Muscle of arm (tissue), 12 donors: ENCODE data around the gene IER5. TPM values are rescaled to one million over a fixed set of nuclear protein-coding genes. Genes with fewer than 3 reads are reported as not detected.
"Not testable (repeated sequence)": the region's sequence is repeated elsewhere in the genome, so short reads cannot be mapped to it uniquely, and the experiment has no call there.

Source experiments
- DNase-seq: peaks from one replicate; pipeline ENCODE4 v3.0.0-alpha.2; 2013
- polyA plus RNA-seq, 12 donors: library from polyadenylated mRNA; unstranded; fragments of 120-200 nt; gene quantifications; one replicate each; pipeline ENCODE4 v1.2.1, GENCODE V29; 2013; ENCODE audit not compliant: insufficient read length in 12 of 12

The IER5 gene
- polyA plus RNA-seq, 12 donors: 3.9 to 9.7 (median 7.7) TPM; not detected in 1

GRCh38 chr1:181112071-181112929, 23.8 kb downstream of the IER5 start:
- no peak for DNase-seq

GRCh38 chr1:181113059-181113641, 24.6 kb downstream of the IER5 start:
- DNase-seq: no peak

DNA sequence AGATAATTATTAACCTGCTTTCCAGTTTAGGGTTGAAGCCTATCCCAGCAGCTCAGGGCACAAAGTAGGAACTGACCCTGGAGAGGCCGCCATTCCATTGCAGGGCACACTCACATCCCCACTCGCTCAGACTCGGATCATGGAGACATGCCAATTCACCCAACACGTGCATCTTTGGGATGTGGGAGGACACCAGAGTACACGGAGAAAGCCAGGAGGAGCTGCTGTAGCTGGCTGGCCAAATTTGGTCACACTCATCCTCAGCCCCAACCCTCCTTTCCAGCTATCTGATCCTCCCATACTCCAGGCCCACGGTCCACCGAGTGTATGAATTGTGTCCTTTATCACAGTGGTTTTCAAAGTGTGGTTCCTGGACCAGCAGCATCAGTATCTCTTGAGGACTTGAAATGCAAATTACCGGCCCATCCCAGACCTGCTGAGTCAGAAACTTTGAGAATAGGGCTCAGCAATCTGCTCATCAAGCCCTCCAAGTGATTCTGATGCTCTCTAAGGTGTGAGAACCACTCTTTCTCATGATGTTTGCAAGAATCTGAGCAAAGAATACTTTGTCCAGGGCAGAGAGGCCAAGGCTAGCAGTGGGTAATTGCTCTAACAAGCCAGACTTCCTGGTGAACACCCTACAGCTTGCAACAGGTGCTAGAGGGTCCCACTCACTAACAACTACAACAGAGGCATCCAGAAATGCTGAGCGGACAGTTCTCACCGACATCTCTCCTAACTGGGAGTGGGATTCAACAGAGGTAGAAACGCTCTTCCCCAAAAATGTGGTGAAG, 26.3 kb downstream of the IER5 start:
- DNase-seq: no peak

- DNase-seq: no peak
Measured at GRCh38 chr1:181115368-181115684, 26.8 kb downstream of the IER5 start.

DNA sequence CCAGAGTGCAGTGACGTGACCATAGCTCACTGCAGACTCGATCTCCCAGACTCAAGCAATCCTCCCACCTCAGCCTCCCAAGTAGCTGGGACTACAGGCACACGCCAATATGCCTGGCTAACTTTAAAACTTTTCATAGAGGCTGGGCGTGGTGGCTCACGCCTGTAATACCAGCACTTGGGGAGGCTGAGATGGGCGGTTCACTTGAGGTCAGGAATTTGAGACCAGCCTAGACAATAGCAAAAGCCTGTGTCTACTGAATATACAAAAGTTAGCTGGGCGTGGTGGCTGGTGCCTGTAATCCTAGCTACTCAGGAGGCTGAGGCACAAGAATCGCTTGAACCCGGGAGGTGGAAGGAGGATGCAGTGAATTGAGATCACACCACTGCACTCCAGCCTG, 27.5 kb downstream of the IER5 start:
- DNase-seq: not testable (repeated sequence)

- no peak for DNase-seq
Measured at GRCh38 chr1:181116819-181117390, 28.4 kb downstream of the IER5 start.

GRCh38 chr1:181117648-181118449, 29.3 kb downstream of the IER5 start:
- DNase-seq: no peak

GRCh38 chr1:181119093-181119989, 30.8 kb downstream of the IER5 start:
- no peak for DNase-seq

GRCh38 chr1:181120924-181121323, 32.4 kb downstream of the IER5 start:
- DNase-seq: no peak

DNA sequence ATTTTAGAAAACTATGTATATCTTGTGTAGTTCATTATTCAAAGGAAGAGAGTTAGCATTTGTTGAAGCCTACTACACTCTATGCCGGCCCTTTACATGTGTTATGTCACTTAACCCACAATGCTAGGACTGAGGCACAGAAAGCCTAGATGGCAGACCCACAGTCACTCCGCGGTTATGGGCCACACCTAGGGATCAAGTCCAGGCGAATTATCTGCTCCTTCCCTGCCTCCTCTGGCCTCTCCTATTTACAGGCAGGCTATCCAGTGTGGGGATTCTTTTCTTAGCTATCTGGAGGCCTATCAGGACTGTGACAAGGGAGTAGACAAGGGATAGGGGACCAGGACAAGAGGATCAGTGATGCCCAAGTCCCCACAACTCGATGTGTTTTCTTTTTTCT, 33.0 kb downstream of the IER5 start:
- DNase-seq: no peak

- no peak for DNase-seq
Measured at GRCh38 chr1:181122222-181122621, 33.7 kb downstream of the IER5 start.

- DNase-seq: no peak
Measured at GRCh38 chr1:181123173-181123572, 34.7 kb downstream of the IER5 start.

GRCh38 chr1:181124291-181124751, 35.8 kb downstream of the IER5 start:
- DNase-seq: no peak

DNA sequence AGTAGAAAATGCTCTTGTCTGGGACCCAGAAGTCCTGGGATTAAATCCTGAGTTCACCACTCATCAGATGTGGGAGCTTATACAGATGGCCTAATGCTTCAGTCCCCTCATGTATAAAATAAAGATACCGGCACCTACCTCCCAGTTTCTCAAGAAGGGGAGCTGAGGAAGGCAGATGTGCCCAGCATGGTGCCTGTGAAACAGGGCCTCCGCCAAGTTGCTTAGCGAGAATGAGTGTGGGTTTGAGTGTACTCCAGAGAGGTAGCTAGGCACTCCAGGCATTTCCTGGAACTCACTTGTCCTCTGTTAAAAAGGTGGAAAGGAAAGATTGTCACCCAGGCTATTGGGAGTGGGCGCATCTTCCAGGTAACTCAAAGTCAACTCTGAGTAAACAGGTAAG, 37.8 kb downstream of the IER5 start:
- DNase-seq: no peak

DNA sequence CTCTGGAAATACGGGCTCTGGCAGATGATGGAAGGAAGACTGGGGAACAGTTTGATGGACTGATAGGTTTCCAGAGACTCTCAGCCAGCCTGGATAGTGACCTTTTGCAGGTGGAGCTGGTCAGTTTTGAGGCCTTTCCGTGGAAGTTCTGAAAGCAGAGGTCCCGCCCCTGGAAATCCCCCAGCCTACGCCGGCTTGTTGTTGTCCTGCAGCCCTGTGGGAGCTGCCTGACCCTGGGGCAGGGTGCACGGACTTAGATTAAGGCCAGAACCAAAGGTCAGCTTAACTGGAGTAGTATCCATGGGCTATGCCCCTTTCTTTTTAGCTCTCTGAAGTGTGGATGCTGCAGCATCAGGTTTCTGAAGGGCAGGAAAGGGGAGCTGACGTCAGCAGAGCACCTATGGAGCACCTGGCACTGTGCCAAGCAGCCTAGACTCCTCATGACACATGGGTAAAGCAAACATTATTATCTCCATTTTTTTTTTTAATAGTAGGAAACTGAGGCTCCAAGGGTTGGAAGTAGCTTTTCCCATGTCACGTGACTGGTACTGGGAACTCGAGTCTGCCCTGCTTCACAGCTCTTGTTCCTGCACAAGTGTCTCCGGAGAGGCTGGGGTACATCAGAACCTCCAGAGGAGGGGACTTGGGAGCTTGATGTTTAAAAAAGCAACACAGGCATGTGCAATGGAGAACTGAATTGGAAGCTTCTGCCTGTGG, 38.5 kb downstream of the IER5 start:
- DNase-seq: no peak

DNA sequence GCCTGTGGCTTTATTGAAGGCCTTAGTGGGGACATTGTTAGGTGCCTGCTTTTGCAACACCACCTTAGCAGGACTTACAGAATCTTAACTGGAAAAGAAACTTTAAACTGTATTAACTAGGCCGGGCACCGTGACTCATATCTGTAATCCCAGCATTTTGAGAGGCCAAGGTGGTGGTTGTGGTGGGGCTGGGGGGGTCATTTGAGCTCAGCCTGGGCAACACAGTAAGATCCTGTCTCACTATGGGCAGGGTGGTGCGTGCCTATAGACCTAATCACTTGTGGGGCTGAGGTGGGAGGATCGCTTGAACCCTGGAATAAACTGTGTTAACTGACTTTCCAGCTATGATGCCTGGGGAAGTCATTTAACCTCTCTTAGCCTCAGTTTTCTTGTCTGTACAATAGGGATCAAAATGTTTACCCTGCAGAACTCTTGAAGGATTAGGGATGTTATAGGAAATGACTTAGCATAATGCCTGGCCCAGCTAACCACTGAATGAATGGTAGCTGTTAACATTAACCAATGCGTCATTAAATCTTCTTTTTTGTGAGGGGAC, 39.5 kb downstream of the IER5 start:
- DNase-seq: no peak

GRCh38 chr1:181128592-181129497, 40.3 kb downstream of the IER5 start:
- no peak for DNase-seq
